ENCODE results near the gene IFT81. TPM values are rescaled to one million over a fixed set of nuclear protein-coding genes. Genes with fewer than 3 reads are reported as not detected.

The IFT81 gene
- total RNA-seq, 1 experiment from 2014 or later: 9.0 TPM

DNA sequence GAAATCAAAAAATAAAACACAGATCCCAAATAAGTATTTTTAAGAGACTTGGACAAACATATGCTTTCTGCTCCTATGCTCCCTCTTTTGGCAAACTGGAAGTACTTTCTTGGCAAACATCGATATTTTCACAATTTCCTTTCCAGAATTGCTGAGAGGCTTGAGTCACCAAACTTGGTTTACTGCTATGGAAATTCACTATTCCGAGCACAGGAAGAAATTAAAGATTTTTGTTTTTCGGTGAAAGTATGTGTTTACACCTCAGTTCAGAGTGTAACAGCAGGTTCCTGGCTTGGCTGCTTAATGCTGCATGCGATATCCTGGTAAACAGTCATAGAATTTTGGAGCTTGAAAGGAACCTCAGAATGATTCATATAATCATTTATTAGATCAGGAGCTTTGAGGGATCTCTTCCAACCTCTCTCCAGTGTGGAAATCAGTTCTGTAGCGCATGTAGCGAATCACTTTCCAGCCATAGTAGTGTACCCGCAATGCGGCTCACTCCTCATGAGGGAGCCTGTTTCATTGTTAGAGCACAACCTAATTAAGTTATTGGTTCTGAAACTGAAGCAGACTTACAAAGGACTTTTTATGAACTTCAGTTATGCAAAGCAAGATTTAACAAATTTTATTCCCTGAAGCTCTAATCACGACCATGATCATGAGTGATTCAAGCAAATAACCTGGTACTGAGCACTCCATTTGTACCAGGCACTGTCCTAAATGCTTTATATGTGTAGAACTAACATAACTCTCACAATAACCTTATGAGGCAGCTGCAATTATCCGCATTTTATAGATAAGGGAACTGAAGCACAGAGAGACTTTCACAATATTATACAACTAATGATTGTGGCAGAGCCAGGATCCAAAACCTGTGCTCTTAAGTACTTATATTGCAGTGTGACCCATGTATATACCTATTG lies 100.5 kb downstream of the IFT81 start:
- CTCF ChIA-PET: no interaction called here
- Histone ChIP-seq H3K79me2 (ENCODE audit: insufficient read depth, low read length) (no peaks in the 10 kb centered on the region), H3K9me3 (ENCODE audit: control insufficient read depth in 1 of 2, insufficient read depth in 1 of 2, low read depth in 1 of 2, low read length in 2 of 2) (no peaks in the 10 kb centered on the region), H3K4me3 (replicated peaks in 1 of 2; ENCODE audit: low read depth in 1 of 2, low read length in 2 of 2) (no peak overlapping the region), H3K9me2 (ENCODE audit: insufficient read depth) (no peaks in the 10 kb centered on the region), H3K27me3 (ENCODE audit: insufficient read depth, low read length) (no peaks in the 10 kb centered on the region), H2AFZ (ENCODE audit: low read depth, low read length, poor library complexity, severe bottlenecking) (no peak overlapping the region), H3K36me3 (ENCODE audit: control insufficient read depth in 1 of 2, insufficient read depth in 2 of 2, low read length in 2 of 2) (no peaks in the 10 kb centered on the region; a peak in 1 of 4 replicates), H3K4me1 (ENCODE audit: control insufficient read depth in 1 of 2, insufficient read depth in 2 of 2, low read length in 2 of 2) (peaks cover 0 to 8% of the 10 kb centered on the region in 2 experiments; a peak in 1 of 4 replicates), H4K20me1 (ENCODE audit: insufficient read depth) (no peaks in the 10 kb centered on the region), H3K4me2 (ENCODE audit: low read length) (no peak overlapping the region), H3K27ac (ENCODE audit: low read depth, low read length) (no peak overlapping the region), H3K9ac (ENCODE audit: low read length) (no peak overlapping the region)
- DNase-seq (ENCODE audit: low read depth, low spot score): no peak
- BruUV-seq (replicated peaks): no TSS peak
- RAD21 ChIA-PET (ENCODE audit: low non-redundant PET in 1 of 2, low total read pairs in 2 of 2, uncharacterized antibody in 2 of 2, unreplicated experiment in 2 of 2): no interaction called here
- intact Hi-C loops (cut with micrococcal nuclease): loop anchor here (1.0 kb wide), 1 partner anchor 124 kb away; no protein-coding TSS in a partner anchor
- POLR2A ChIA-PET: no interaction called here
- TF ChIP-seq, protein P1, sequence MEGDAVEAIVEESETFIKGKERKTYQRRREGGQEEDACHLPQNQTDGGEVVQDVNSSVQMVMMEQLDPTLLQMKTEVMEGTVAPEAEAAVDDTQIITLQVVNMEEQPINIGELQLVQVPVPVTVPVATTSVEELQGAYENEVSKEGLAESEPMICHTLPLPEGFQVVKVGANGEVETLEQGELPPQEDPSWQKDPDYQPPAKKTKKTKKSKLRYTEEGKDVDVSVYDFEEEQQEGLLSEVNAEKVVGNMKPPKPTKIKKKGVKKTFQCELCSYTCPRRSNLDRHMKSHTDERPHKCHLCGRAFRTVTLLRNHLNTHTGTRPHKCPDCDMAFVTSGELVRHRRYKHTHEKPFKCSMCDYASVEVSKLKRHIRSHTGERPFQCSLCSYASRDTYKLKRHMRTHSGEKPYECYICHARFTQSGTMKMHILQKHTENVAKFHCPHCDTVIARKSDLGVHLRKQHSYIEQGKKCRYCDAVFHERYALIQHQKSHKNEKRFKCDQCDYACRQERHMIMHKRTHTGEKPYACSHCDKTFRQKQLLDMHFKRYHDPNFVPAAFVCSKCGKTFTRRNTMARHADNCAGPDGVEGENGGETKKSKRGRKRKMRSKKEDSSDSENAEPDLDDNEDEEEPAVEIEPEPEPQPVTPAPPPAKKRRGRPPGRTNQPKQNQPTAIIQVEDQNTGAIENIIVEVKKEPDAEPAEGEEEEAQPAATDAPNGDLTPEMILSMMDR (IDR thresholded peaks at IDR 0.05 in 2 of 3, conservative IDR thresholded peaks at IDR 0.05 in 1 of 3; ENCODE audit: borderline replicate concordance in 1 of 3, insufficient read depth in 1 of 3, low read depth in 2 of 3, low read length in 2 of 3): peak; percentile 13 to 48 (median 47); a peak in 4 of 6 replicates
- TF ChIP-seq EZH2 (IDR thresholded peaks at IDR 0.05): no peak
- peak; percentile 48 for TF ChIP-seq RAD21 (IDR thresholded peaks at IDR 0.05; ENCODE audit: low read depth)
- no peak for TF ChIP-seq SP1 (IDR thresholded peaks at IDR 0.05; ENCODE audit: low read depth)
- TF ChIP-seq POLR2AphosphoS5 (IDR thresholded peaks at IDR 0.05; ENCODE audit: low read depth, low read length): no peak
- TF ChIP-seq POLR2A (IDR thresholded peaks at IDR 0.05; ENCODE audit: borderline replicate concordance, extremely low read depth, insufficient read depth, insufficient read length): no peak
- ATAC-seq: peak; percentile 57

Data from HCT116 (cell line).